KMS-11 (cell line): ENCODE data around the gene GFAP.

Experiments
- H2AFZ ChIP-seq: fragments of 200-600 bp; sonication (generic); 2 replicates; pipeline ENCODE4 v1.6.1; 2016; ENCODE audit warnings: antibody characterized with exemption, mixed run types, low read depth
- H3K27ac ChIP-seq: fragments of 200-600 bp; sonication (generic); 2 replicates; pipeline ENCODE4 v1.6.1; 2016; ENCODE audit warnings: mild to moderate bottlenecking, mixed run types
- H3K27me3 ChIP-seq: fragments of 200-600 bp; sonication (generic); 2 replicates; pipeline ENCODE4 v1.6.1; 2017; ENCODE audit warnings: mild to moderate bottlenecking, low read depth, mixed run types, moderate library complexity; ENCODE audit not compliant: insufficient read depth
- H3K36me3 ChIP-seq: fragments of 200-600 bp; sonication (generic); 2 replicates; pipeline ENCODE4 v1.6.1; 2017; ENCODE audit warnings: mild to moderate bottlenecking, mixed run types; ENCODE audit not compliant: insufficient read depth
- H3K4me1 ChIP-seq: fragments of 200-600 bp; sonication (generic); 2 replicates; pipeline ENCODE4 v1.6.1; 2016; ENCODE audit warnings: mild to moderate bottlenecking, low read depth, mixed run types; ENCODE audit not compliant: poor library complexity, severe bottlenecking
- H3K4me2 ChIP-seq: fragments of 200-600 bp; sonication (generic); 2 replicates; pipeline ENCODE4 v1.7.0; 2016; ENCODE audit warnings: mild to moderate bottlenecking, mixed run types
- H3K4me3 ChIP-seq: fragments of 200-600 bp; sonication (generic); IDR thresholded peaks from 2 replicates; pipeline ENCODE4 v1.6.1; 2017; ENCODE audit warnings: low read depth, low read length, mixed read lengths; ENCODE audit not compliant: insufficient read depth
- H3K79me2 ChIP-seq: fragments of 200-600 bp; sonication (generic); 2 replicates; pipeline ENCODE4 v1.6.1; 2016; ENCODE audit warnings: low read depth, mixed run types; ENCODE audit not compliant: insufficient read depth
- H3K9ac ChIP-seq: fragments of 200-600 bp; sonication (generic); 2 replicates; pipeline ENCODE4 v1.6.1; 2016; ENCODE audit warnings: mild to moderate bottlenecking, mixed run types
- H4K20me1 ChIP-seq: fragments of 200-600 bp; sonication (generic); 2 replicates; pipeline ENCODE4 v1.6.1; 2016; ENCODE audit warnings: mild to moderate bottlenecking, mixed run types; ENCODE audit not compliant: insufficient read depth
- CTCF ChIP-seq: fragments of 200-600 bp; sonication (generic); conservative IDR thresholded peaks from 2 replicates; pipeline ENCODE4 v1.6.1; 2017; ENCODE audit warnings: low read depth, mild to moderate bottlenecking, antibody characterized with exemption, low read length, moderate library complexity, mixed read lengths

GFAP gene

GRCh38 chr17:44919411-44919810 is 4.1 kb upstream of the GFAP start:
- no peak overlapping the region for H3K9ac ChIP-seq
- no peaks in the 10 kb centered on the region for H3K79me2 ChIP-seq
- no peaks in the 10 kb centered on the region for H3K36me3 ChIP-seq
- no peaks in the 10 kb centered on the region for H4K20me1 ChIP-seq
- H3K4me3 ChIP-seq, result no peak overlapping the region
- peaks cover 22% of the 10 kb centered on the region for H3K27me3 ChIP-seq
- peaks cover 9% of the 10 kb centered on the region for H3K4me1 ChIP-seq
- no peak for TF ChIP-seq CTCF
- no peak overlapping the region for H3K27ac ChIP-seq
- peak overlapping the region; percentile 21; the same call in 1 of the 2 replicates for H2AFZ ChIP-seq
- no peak overlapping the region for H3K4me2 ChIP-seq

- TF ChIP-seq CTCF, result no peak
Observed at GRCh38 chr17:44918006-44918405, 2.7 kb upstream of the GFAP start.

GRCh38 chr17:44917456-44917855 is 2.2 kb upstream of the GFAP start:
- Histone ChIP-seq H3K4me3 (no peak overlapping the region), H3K27ac (no peak overlapping the region), H4K20me1 (no peaks in the 10 kb centered on the region), H3K9ac (no peak overlapping the region), H3K79me2 (no peaks in the 10 kb centered on the region), H2AFZ (no peak overlapping the region), H3K27me3 (peaks cover 40% of the 10 kb centered on the region), H3K4me1 (peaks cover 9% of the 10 kb centered on the region), H3K36me3 (no peaks in the 10 kb centered on the region), H3K4me2 (no peak overlapping the region)
- TF ChIP-seq CTCF, result no peak

More at GRCh38 chr17:44918006-44918405, 2.7 kb upstream of the GFAP start:
- H3K79me2 ChIP-seq, result no peaks in the 10 kb centered on the region
- H3K9ac ChIP-seq, result no peak overlapping the region
- no peak overlapping the region for H3K27ac ChIP-seq
- H3K36me3 ChIP-seq, result no peaks in the 10 kb centered on the region
- H3K27me3 ChIP-seq, result peaks cover 35% of the 10 kb centered on the region
- H3K4me2 ChIP-seq, result no peak overlapping the region
- H3K4me3 ChIP-seq, result no peak overlapping the region
- H2AFZ ChIP-seq, result no peak overlapping the region
- no peaks in the 10 kb centered on the region for H4K20me1 ChIP-seq
- H3K4me1 ChIP-seq, result peaks cover 9% of the 10 kb centered on the region

- Histone ChIP-seq H3K4me1 (peaks cover 9% of the 10 kb centered on the region), H3K4me2 (no peak overlapping the region), H2AFZ (no peak overlapping the region), H3K79me2 (no peaks in the 10 kb centered on the region), H3K4me3 (no peak overlapping the region), H3K9ac (no peak overlapping the region), H4K20me1 (no peaks in the 10 kb centered on the region), H3K27me3 (peaks cover 41% of the 10 kb centered on the region), H3K27ac (no peak overlapping the region), H3K36me3 (no peaks in the 10 kb centered on the region)
- no peak for TF ChIP-seq CTCF
Observed at GRCh38 chr17:44916781-44917241, 1.5 kb upstream of the GFAP start.
